Parathyroid adenoma (tissue), 2 donors: ENCODE data around the gene PGAP6.
"Not testable (repeated sequence)": the region's sequence is repeated elsewhere in the genome, so short reads cannot be mapped to it uniquely, and the experiment has no call there.

Source experiments
- H2AFZ ChIP-seq: fragments of 300-600 bp; sonication (generic); one replicate; pipeline ENCODE4 v1.7.0; 2017; ENCODE audit warnings: antibody characterized with exemption, mild to moderate bottlenecking
- H3K27ac ChIP-seq: fragments of 300-600 bp; sonication (generic); one replicate; pipeline ENCODE4 v1.7.0; 2017
- H3K27me3 ChIP-seq: fragments of 300-600 bp; sonication (generic); one replicate; pipeline ENCODE4 v1.7.0; 2017; ENCODE audit warnings: low read length; ENCODE audit not compliant: control insufficient read depth, insufficient read depth
- H3K36me3 ChIP-seq: fragments of 300-600 bp; sonication (generic); one replicate; pipeline ENCODE4 v1.7.0; 2017; ENCODE audit warnings: low read length; ENCODE audit not compliant: control insufficient read depth, insufficient read depth
- H3K4me1 ChIP-seq: fragments of 300-600 bp; sonication (generic); one replicate; pipeline ENCODE4 v1.7.0; 2017; ENCODE audit warnings: control low read depth
- H3K4me2 ChIP-seq: fragments of 300-600 bp; sonication (generic); one replicate; pipeline ENCODE4 v1.7.0; 2017; ENCODE audit warnings: low read length
- H3K4me3 ChIP-seq: fragments of 300-600 bp; sonication (generic); one replicate; pipeline ENCODE4 v1.7.0; 2017; ENCODE audit warnings: low read depth, low read length
- H3K79me2 ChIP-seq: fragments of 300-600 bp; sonication (generic); one replicate; pipeline ENCODE4 v1.7.0; 2017; ENCODE audit warnings: control low read depth
- H3K9ac ChIP-seq: fragments of 300-600 bp; sonication (generic); one replicate; pipeline ENCODE4 v1.7.0; 2017; ENCODE audit warnings: mild to moderate bottlenecking
- H3K9me3 ChIP-seq: fragments of 300-600 bp; sonication (generic); one replicate; pipeline ENCODE4 v1.7.0; 2017; ENCODE audit warnings: low read length; ENCODE audit not compliant: control insufficient read depth
- CTCF ChIP-seq: fragments of 300-600 bp; sonication (generic); IDR thresholded peaks from one replicate; pipeline ENCODE4 v1.7.0; 2017; ENCODE audit warnings: antibody characterized with exemption, mild to moderate bottlenecking
- donor health status: primary hyperparathyroidism.

Gene PGAP6

GRCh38 chr16:345772-346171 lies 36.0 kb downstream of the PGAP6 start:
- H3K4me2 ChIP-seq: no peak overlapping the region
- no peak overlapping the region for H3K4me3 ChIP-seq
- H3K9me3 ChIP-seq: no peaks in the 10 kb centered on the region
- no peak overlapping the region for H3K27ac ChIP-seq
- no peaks in the 10 kb centered on the region for H3K27me3 ChIP-seq
- H2AFZ ChIP-seq: no peak overlapping the region
- no peaks in the 10 kb centered on the region for H3K4me1 ChIP-seq
- H3K9ac ChIP-seq: no peak overlapping the region
- H3K79me2 ChIP-seq: peaks cover 73% of the 10 kb centered on the region
- no peaks in the 10 kb centered on the region for H3K36me3 ChIP-seq
- no peak for TF ChIP-seq CTCF

GRCh38 chr16:342455-343213 lies 39.1 kb downstream of the PGAP6 start:
- Histone ChIP-seq H3K9ac (no peak overlapping the region), H3K27ac (no peak overlapping the region), H3K27me3 (no peaks in the 10 kb centered on the region), H3K4me3 (no peak overlapping the region), H3K36me3 (no peaks in the 10 kb centered on the region), H2AFZ (no peak overlapping the region), H3K4me2 (no peak overlapping the region), H3K79me2 (peaks cover 83% of the 10 kb centered on the region), H3K9me3 (no peaks in the 10 kb centered on the region), H3K4me1 (no peaks in the 10 kb centered on the region)
- TF ChIP-seq CTCF: no peak

- not testable (repeated sequence) for H3K4me2 ChIP-seq, H3K27me3 ChIP-seq, H3K4me3 ChIP-seq, H3K27ac ChIP-seq, H3K9ac ChIP-seq, H3K4me1 ChIP-seq, H3K36me3 ChIP-seq, H3K9me3 ChIP-seq, H2AFZ ChIP-seq
- H3K79me2 ChIP-seq: peaks cover 80% of the 10 kb centered on the region
These were observed 39.8 kb downstream of the PGAP6 start for GRCh38 chr16:341974-342336.

GRCh38 chr16:341095-341973 lies 40.4 kb downstream of the PGAP6 start:
- not testable (repeated sequence) for H3K9ac ChIP-seq, H3K27ac ChIP-seq, H3K4me2 ChIP-seq, H2AFZ ChIP-seq, H3K4me1 ChIP-seq, H3K27me3 ChIP-seq, H3K36me3 ChIP-seq, H3K9me3 ChIP-seq, H3K4me3 ChIP-seq
- H3K79me2 ChIP-seq: peaks cover 75% of the 10 kb centered on the region

- H2AFZ ChIP-seq: no peak overlapping the region
- H3K79me2 ChIP-seq: peaks cover 75% of the 10 kb centered on the region
- TF ChIP-seq CTCF: no peak
- H3K4me1 ChIP-seq: no peaks in the 10 kb centered on the region
- no peak overlapping the region for H3K27ac ChIP-seq
- no peak overlapping the region for H3K4me2 ChIP-seq
- no peaks in the 10 kb centered on the region for H3K27me3 ChIP-seq
- H3K36me3 ChIP-seq: no peaks in the 10 kb centered on the region
- H3K9me3 ChIP-seq: no peaks in the 10 kb centered on the region
- no peak overlapping the region for H3K9ac ChIP-seq
- H3K4me3 ChIP-seq: no peak overlapping the region
These were observed 41.2 kb downstream of the PGAP6 start for GRCh38 chr16:340370-341091.
